Inferior parietal cortex (tissue), 1 donor: ENCODE results near the gene HELLS.
"Not testable (repeated sequence)": the region's sequence is repeated elsewhere in the genome, so short reads cannot be mapped to it uniquely, and the experiment has no call there.

Experiments
- DNase-seq: peaks from one replicate; pipeline ENCODE4 v3.0.0-alpha.2; 2016; ENCODE audit errors: extremely low spot score

The HELLS gene

DNA sequence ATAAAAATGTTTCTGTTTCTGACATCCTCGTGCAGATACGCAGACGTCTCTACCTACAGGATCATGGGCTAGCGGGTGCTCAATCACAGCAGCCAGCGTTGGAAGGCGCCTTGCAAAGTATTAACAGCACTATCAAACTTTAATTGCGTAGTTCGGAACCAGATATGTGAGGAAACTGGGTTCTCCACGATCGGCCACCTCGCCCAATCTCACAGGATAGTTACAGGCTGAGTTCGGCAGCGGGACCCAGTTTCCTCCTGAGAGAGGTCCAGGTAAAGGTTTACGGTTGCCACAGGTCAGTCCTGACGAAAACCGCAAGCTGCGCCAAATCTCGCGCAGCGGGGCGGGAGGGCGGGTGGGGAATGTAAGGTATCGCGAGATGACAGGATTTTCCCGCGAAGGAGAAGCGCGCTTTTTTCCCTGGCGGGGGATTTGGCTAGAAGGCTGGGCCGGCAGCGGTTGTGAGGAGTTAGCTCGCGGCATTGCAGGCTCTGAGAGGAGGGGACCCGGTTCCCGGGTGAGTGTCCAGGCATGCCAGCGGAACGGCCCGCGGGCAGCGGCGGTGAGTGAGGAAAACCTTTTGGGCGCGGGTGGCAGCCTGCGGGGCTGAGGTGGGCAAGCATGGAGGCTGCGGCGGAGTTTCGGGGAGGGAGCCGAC is at the start of gene HELLS:
TSS of gene HELLS (plus strand) at position 398 of the 658 bp plus-strand sequence. CDS start at position 532, 134 bp downstream.
- DNase-seq = peak; percentile 78

DNA sequence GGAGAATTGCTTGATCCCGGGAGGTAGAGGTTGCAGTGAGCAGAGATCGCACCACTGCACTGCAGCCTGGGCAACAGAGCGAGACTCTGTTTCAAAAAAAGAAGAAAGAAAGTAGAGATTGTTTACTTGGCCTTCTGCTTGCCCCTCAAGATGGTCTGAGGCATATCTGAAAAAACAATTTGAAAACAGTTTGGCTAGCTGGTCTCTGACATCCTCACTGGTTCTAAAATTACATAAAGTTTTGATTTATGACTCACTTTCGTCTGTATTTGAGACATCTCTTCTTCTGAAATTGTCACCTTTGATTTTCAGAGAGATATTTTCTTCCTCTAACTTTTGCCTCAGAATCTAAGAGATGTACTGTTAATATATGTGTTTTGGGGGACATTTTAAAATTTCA is 49.6 kb upstream of the HELLS start:
- no peak for DNase-seq

DNA sequence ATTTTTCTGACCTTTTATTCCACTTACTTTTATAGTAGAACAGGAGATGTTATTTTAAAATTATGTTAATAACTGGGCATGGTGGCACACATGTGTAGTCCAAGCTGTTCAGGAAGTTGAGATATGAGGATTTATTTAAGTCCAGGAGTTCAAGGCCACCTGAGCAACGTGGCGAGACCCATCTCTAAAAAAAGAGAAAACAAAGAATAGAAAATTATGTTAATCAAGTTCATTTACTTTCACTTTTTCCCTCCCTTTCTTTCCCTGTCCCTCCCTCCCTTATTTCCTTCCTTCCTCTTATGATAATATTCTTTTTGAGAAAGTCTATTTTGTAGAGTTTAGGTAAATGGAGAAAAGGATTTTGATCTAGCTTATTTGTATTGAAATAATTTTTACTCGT is 48.9 kb upstream of the HELLS start:
- no peak for DNase-seq

DNA sequence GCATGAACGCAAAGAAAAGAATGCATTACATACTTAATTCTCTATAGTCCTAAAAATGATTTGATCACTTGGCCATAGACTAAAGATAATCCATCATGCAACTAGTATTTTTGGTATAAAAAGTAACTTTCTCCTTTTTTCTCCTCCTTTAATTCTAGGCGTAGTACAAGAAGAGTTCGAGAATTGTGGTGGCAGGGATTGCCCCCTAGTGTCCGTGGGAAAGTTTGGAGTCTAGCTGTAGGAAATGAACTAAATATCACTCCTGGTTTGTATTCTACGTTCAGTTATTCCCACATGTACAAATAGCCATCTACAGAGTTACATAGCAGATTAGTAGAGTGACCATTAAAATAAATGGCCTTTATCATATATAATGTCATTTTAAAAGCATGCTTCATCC is 45.5 kb upstream of the HELLS start:
- DNase-seq = peak; percentile 36

DNA sequence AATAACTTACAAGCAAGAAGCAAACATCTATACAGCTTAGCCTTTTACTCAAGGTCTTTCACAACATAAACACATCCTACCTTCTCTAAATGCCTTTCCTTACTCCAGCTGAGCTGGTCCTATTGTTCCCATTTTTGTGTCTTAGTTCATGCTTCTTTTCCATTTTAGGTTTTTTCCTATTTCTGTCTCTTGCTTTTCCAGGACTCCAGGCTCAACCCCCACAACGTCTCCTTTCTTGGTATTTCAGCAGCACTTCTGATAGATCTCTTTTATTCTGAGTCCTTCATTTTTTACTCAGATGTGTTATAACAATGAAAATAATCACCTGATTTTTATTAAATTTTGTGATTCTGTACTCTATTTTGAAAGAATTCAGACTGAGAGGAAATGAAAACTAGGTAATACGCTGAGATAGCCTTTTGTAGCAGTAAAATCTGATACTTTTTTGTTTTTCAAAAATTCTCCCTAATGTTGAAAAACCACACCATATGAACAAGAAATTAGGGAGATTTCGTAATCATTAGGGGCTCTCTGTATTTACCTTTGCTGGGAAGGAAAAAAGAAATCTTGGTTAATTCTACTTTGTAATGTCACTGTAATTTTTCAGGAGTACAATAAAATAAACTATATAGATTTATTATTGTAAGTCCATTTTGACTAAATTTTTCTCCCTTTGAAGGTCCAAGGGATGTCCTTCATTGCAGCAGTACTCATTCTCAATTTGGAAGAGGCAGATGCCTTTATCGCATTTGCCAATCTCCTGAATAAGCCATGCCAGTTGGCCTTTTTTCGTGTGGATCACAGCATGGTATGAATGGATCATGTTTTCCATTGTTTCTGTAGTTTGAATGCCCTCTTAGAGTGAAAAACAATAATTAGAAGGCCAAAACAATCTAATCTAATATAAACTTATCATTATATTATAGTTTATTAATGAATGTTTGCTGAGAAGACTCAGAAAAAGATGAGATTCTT is 24.0 kb upstream of the HELLS start:
- DNase-seq = peak; percentile 29

DNA sequence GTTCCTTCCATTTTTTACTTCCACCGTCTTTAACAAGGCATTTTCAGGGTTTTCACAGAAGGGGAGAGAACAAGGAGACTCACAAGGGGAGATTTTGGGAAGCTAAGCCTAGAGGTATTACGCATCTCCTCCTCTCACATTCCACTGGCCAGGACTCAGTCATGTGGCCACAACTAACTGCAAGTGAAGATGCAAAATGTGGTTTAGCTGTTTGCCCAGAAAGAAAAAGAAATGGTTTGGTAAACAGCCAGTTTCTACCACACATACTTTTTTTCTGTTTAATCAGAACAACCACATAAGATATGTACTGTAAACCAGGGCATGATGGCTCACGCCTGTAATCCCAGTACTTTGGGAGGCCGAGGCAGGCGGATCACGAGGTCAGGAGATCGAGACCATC is 21.4 kb upstream of the HELLS start:
- DNase-seq = no peak

DNA sequence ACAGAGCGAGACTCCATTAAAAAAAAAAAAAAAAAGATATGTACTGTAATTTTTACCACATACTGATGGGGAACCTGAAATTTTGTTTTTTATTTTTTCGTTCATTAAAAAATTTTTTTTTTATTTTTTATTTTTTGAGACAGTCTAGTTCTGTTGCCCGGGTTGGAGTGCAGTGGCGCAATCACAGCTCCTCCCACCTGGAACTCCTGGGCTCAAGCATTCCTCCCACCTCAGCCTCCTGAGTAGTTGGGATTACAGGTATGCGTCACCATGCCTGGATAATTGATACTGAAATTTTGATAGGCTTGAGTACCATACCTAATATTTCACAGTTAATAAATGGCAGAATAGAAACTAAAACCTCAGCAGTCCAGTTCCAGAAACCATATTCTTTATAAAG is 20.9 kb upstream of the HELLS start:
- no peak for DNase-seq

DNA sequence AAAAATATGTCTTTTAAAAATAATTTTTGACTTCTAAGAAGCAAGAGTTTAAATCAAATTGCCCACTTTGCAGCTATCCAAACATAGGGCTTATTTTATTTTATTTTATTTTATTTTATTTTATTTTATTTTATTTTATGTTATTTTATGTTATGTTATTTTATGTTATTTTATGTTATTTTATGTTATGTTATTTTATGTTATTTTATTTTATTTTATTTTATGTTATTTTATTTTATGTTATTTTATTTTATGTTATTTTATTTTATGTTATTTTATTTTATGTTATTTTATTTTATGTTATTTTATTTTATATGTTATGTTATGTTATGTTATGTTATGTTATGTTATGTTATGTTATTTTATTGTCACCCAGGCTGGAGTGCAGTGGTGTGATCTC is 14.0 kb upstream of the HELLS start:
- DNase-seq = not testable (repeated sequence)

DNA sequence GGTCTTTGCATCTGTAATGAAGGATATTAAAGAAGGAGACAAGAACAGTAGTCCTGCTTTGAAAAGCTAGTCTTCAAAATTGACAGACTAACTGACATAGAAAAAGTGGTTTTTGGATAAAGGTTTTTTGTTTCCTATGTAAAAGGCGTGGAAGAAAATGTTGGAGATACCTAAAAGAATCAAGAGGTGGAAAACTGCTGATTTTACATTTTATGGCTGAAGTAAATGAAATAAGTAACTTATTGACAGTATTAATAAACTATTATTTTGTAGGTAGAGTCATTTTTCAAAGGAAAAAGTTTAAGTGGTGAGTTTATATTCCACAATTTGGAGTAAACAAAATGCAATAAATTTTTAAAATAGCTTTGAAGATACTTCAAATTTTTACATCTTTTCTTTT is 12.6 kb upstream of the HELLS start:
- no peak for DNase-seq

DNA sequence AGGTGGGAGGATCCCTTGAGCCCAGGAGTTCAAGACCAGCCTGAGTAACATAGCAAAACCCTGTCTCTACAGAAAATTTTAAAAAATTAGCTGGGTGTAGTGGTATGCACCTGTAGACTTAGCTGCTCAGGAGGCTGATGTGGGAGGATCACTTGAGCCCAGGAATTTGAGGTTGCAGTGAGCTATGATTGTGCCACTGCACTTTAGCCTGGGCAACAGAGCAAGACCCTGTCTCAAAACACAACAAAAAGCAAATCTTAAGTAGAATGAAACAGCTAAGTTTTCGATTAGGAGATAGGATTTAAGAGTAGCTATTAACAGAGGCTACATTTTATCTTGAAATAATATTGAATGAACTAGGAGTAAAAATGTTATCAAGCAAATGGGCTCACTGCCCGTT is 3.3 kb upstream of the HELLS start:
- DNase-seq = not testable (repeated sequence)

DNA sequence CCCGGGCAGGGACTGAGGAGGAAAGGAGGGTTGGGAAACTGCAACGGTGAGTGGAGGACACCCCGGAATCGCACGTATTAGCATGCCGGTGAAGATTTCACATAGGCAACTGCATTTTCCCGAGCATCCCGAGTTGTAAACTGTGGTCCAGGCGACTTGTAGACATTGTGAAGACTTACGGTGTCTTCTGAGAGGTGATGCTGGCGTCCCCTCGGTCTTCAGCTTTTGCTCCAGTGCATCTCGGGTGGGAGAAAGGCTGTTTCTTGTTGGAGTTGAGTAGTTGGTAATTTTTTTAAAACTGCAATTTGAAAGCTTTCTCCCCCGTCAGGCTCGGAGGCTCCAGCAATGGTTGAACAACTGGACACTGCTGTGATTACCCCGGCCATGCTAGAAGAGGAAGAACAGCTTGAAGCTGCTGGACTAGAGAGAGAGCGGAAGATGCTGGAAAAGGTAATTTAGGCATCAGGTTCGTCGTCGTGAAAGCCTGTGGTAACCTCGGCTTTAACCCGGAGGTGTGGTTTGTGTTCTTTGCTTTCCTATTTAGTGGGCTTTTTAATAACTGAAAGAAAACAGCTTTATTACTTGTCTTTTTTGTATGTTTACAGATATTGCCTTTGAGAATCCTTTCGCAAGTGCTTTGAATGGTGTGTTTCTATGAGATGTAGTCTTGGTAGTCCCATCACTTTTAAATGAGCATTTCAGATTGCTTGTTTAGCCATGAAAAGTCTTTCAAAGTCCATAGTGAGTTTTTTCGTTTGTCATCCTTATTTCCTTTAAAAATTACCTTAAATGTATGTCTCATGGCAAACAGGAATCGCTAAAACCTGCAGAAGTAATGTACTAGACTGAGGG is 687 bp downstream of the HELLS start:
- DNase-seq = peak; percentile 10

DNA sequence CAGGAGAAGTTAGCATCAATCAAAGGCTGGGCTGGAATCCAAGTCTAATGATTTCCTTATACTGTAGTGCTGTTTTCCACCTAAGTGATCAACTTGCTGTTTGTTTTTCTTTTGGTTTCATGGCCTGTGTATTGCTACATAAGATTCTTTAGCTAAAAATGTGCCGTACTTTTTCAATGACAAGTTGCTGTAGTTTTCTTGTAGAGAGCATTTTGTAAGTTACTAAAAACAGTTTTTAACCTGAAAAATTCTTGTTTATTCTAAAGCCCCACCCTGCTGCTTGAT is 1.3 kb downstream of the HELLS start:
- DNase-seq = no peak

DNA sequence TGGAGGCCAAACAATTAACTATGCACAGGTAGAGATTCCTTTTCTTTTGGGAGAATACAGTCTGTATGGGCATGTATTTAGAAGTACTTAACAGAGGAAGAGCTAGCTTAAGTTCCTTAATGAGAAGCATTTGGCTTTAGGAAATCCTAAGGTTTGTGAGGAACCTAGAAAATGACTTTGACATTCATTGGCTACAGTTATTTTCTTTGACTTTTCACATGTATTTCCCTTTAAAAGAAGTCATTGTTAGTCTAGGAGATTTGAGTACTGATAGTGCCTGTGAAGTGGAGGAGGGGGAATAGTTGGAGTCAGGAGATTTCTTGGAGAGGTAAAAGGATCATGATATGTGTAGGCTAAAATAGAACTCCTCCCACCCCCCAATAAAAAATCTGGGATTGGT is 3.6 kb downstream of the HELLS start:
- DNase-seq = no peak

DNA sequence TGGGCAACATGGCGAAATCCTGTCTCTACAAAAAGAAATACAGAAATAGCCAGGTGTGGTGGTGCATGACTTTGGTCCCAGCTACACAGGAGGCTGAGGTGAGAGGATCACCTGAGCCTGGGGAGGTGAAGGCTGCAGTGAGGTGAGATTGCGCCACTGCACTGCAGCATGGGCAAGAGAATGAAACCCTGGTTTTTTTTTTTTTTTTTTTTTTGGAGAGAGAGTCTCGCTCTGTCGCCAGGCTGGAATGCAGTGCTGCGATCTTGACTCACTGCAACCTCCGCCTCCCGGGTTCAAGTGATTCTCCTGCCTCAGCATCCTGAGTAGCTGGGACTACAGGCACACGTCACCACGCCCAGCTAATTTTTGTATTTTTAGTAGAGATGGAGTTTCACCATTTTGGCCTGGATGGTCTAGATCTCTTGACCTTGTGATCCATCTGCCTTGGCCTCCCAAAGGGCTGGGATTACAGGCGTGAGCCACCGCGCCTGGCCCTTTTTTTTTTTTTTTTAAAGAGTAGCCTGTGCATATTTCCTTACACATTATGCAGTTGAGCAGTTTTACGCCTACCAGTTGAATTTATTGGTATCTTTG is 22.2 kb downstream of the HELLS start:
- not testable (repeated sequence) for DNase-seq

DNA sequence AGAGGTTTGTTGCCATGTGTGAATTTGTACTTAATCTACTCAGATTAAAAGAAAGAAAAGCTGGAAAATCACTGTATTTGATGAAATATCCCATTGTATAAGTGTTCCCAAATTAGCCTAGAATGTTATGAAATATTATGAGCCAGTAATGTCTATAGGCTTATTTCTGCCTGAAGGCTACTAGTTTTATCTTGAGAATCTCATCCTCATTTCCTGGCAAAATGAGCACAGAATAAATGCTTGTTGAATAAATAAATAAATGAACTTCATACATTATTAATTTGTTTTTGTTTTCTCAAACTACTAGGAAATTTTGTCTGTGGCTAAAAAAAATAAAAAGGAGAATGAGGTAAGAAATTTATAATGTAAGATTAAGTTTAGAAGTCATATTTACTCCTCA is 25.5 kb downstream of the HELLS start:
- DNase-seq = no peak

DNA sequence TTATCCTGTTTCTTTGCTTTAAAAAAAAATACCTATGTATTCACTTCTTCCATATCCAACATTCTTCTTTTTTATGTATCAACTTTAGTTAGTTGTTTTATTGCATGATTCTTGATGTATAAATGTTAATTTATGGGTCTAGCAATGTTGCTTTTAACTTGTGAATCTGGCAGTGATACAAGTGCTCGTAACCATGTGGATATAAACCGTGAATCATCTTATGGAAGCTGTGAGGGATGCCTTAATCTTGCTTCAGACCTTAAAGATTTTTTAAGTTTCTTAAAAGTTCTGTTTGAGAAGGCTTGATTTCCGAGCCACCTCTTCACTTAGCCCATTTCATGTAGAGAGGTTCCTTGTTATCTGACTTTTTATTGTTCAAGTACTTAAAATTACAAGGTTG is 25.9 kb downstream of the HELLS start:
- DNase-seq = no peak

DNA sequence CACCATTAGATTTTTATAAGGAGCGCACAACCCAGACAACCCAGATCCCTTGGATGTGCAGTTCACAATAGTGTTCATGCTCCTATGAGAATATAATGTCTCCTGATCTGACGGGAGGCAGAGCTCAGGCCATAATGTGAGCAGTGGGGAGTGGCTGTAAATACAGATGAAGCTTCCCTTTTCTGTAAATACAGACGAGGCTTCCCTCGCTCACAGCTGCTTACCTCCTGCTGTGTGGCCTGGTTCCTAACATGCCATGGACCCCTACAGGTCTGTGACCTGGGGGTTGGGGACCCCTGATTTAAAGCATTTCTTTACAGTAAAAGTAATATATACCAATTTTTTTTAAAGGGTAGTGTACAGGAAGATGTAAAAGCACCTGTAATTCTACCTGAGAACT is 33.2 kb downstream of the HELLS start:
- no peak for DNase-seq

DNA sequence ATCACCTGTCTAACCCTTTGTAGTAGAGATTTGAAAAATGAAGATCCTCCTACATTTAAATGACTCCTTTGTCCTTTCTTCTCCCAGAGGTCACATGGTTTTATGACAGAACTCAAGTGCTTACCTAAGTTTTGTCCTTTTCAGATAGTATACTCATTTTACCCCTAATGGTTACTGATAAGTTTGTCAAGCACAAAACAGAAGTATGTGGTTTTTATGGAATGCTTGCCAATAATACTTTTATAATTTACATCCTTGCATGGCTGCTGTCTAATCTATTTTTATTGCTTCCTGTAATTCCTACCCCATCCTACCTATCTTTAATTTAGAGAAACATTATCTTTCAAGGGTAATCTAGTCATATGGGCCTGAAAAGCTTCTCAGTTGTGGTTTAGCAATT is 37.5 kb downstream of the HELLS start:
- DNase-seq = no peak

DNA sequence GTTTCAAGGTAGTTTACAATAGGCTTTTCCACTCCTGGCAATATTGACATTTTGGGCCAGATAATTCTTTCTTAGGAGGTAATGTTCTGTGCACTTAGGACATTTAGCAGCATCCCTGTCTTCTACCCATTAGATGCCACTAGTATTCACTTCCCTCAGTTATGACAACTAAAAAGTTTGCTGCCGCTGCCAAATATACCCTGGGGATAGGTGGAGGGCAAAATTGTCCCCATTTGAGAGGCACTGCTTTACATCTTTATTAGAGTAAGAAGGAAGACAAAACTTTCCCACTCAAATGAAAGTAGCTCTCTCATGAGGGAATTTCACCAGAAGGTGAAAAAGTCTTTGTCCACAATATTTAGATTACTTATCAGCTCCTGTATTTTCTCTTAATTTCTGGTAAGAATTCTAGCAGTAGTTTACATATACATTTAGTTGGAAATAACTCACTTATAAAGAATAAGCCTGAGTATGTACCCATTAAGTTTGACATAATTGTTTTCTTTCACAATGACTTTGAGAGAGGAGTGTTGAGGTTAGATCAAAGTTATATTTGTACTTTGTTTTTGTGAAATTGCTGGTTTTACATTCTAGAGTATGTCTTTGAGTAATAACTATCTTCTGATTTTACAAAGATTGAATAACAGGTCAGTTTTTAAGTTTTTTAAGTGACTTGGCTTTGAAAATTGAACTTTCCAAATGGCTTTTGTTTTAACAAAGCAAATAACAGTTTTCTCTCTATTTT is 46.0 kb downstream of the HELLS start:
- DNase-seq = no peak

DNA sequence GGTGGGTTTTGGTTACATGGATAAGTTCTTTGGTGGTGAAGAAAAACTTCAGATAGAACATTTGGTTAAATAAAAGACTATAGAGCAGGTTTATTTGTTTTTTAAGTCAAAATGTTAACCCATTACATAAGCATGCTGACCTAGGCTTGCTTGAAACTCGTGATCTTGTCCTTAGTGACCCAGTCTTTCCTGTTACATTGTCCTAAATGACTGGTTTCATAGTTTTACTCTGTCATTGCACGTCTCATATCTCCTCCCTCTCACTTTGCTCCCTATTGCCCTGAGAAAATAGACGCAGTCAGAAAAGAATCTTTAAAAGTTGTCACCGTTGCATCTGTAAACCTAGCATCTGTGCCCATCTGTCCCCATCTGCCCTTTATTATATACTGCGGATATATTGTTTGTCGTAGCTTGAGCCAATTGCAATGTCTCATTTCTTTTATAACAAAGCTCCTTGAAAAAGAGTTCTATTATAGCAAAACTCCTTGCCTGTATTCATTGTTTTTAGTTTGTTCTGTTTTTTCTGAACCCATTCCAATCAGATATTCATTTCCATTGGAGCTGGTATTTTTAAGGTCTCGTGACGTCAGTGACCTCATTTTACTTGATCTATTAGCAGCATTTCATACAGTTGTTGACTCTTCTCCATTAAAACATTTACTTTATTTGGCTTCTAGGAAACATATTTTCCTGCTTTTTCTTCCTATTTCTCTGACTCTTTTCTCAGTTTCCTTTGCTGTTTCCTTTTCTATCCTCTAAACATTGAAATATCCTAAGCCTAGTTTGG is 57.3 kb downstream of the HELLS start:
- DNase-seq = no peak
